GM23338 (cell line): ENCODE results near the gene AAR2.

ENCODE experiments used
- CREB1 ChIP-seq: fragments of 250-450 bp; sonication (Bioruptor Pico); IDR thresholded peaks from 2 replicates; pipeline ENCODE4 v1.5.0; 2020; ENCODE audit warnings: low read depth, mild to moderate bottlenecking, moderate library complexity
- EZH2 ChIP-seq: fragments of 200-600 bp; sonication (generic); IDR thresholded peaks from one replicate; pipeline ENCODE4 v1.8.0; 2017; ENCODE audit warnings: antibody characterized with exemption, mild to moderate bottlenecking, low read depth; ENCODE audit not compliant: unreplicated experiment
- EZH2phosphoT487 ChIP-seq: fragments of 200-600 bp; sonication (generic); IDR thresholded peaks from one replicate; pipeline ENCODE4 v1.8.1; 2018; ENCODE audit warnings: antibody characterized with exemption; ENCODE audit not compliant: unreplicated experiment
- JUNB ChIP-seq: IDR thresholded peaks from one replicate; pipeline ENCODE4 v1.6.1; 2016; ENCODE audit warnings: antibody characterized with exemption; ENCODE audit not compliant: unreplicated experiment
- NANOG ChIP-seq: IDR thresholded peaks from 2 replicates; pipeline ENCODE4 v1.6.1; 2016; ENCODE audit warnings: antibody characterized with exemption, borderline replicate concordance
- POLR2AphosphoS5 ChIP-seq: IDR thresholded peaks from 2 replicates; pipeline ENCODE4 v1.6.1; 2016; ENCODE audit warnings: antibody characterized with exemption, low read depth
- REST ChIP-seq: IDR thresholded peaks from one replicate; pipeline ENCODE4 v1.6.1; 2018; ENCODE audit warnings: antibody characterized with exemption; ENCODE audit not compliant: unreplicated experiment
- STAT1 ChIP-seq: IDR thresholded peaks from one replicate; pipeline ENCODE4 v1.6.1; 2016; ENCODE audit warnings: antibody characterized with exemption; ENCODE audit not compliant: unreplicated experiment
- TF ChIP-seq, protein P1 (sequence below), 2 experiments: fragments of 200-600 bp in 1 of 2; sonication (generic) in 1 of 2; conservative IDR thresholded peaks; 2 replicates each; pipeline versions ENCODE4 v1.5.1 to v1.6.1; 2016 to 2017; ENCODE audit warnings: antibody characterized with exemption in 2 of 2, low read depth in 2 of 2, mild to moderate bottlenecking in 2 of 2, moderate library complexity in 1 of 2
- TF ChIP-seq, protein P2 (sequence below): IDR thresholded peaks from 2 replicates; pipeline ENCODE4 v1.6.1; 2016; ENCODE audit warnings: antibody characterized with exemption

- TF ChIP-seq EZH2: no peak
- TF ChIP-seq, protein P1, sequence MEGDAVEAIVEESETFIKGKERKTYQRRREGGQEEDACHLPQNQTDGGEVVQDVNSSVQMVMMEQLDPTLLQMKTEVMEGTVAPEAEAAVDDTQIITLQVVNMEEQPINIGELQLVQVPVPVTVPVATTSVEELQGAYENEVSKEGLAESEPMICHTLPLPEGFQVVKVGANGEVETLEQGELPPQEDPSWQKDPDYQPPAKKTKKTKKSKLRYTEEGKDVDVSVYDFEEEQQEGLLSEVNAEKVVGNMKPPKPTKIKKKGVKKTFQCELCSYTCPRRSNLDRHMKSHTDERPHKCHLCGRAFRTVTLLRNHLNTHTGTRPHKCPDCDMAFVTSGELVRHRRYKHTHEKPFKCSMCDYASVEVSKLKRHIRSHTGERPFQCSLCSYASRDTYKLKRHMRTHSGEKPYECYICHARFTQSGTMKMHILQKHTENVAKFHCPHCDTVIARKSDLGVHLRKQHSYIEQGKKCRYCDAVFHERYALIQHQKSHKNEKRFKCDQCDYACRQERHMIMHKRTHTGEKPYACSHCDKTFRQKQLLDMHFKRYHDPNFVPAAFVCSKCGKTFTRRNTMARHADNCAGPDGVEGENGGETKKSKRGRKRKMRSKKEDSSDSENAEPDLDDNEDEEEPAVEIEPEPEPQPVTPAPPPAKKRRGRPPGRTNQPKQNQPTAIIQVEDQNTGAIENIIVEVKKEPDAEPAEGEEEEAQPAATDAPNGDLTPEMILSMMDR (conservative IDR thresholded peaks at IDR 0.05; ENCODE audit: low read depth in 2 of 2): no peak
- TF ChIP-seq EZH2phosphoT487: no peak
- no peak for TF ChIP-seq POLR2AphosphoS5
- no peak for TF ChIP-seq NANOG
- no peak for TF ChIP-seq REST
- TF ChIP-seq, protein P2, sequence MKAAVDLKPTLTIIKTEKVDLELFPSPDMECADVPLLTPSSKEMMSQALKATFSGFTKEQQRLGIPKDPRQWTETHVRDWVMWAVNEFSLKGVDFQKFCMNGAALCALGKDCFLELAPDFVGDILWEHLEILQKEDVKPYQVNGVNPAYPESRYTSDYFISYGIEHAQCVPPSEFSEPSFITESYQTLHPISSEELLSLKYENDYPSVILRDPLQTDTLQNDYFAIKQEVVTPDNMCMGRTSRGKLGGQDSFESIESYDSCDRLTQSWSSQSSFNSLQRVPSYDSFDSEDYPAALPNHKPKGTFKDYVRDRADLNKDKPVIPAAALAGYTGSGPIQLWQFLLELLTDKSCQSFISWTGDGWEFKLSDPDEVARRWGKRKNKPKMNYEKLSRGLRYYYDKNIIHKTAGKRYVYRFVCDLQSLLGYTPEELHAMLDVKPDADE: no peak
- no peak for TF ChIP-seq JUNB
- no peak for TF ChIP-seq CREB1 (CRISPR knock-in tag)
- TF ChIP-seq STAT1: no peak
These were observed 16.2 kb downstream of the AAR2 start for GRCh38 chr20:36252511-36252910.
